HCT116 (cell line): ENCODE measurements around the gene SIGLECL1. TPM values are rescaled to one million over a fixed set of nuclear protein-coding genes. Genes with fewer than 3 reads are reported as not detected.

ENCODE experiments used
- ATAC-seq: fragments of 200-7000 bp; cut with Tn5 transposase; 2 replicates; pipeline ENCODE4 v1.9.1; 2020; ENCODE audit warnings: mild to moderate bottlenecking, moderate library complexity
- BruUV-seq: library from RNA; stranded (reverse); fragments of 400-500 nt; replicated peaks from 2 replicates; lab custom pipeline; 2021; lab: Mats Ljungman, UMichigan
- CTCF ChIA-PET: fragments of 300-600 bp; sonication (Branson Sonifier 250); formaldehyde crosslinking; loops from one replicate; lab custom pipeline; 2021; ENCODE audit warnings: antibody characterized with exemption; lab: Charles Lee
- POLR2A ChIA-PET: fragments of 300-600, 350-600 bp; sonication (Branson Sonifier 250); formaldehyde crosslinking; loops from one replicate; lab custom pipeline; 2021; ENCODE audit warnings: antibody characterized with exemption; lab: Charles Lee
- RAD21 ChIA-PET, 2 experiments: fragments of 300-600 bp; sonication (Branson Sonifier 250); formaldehyde crosslinking; loops; one replicate each; lab custom pipeline; 2023; ENCODE audit warnings: low total read pairs in 2 of 2; ENCODE audit not compliant: uncharacterized antibody in 2 of 2, unreplicated experiment in 2 of 2, low non-redundant PET in 1 of 2; lab: Charles Lee
- DNase-seq: peaks from one replicate; pipeline ENCODE4 v3.0.0-alpha.2; 2010; ENCODE audit warnings: low read depth, low spot score
- H2AFZ ChIP-seq: fragments of 200-600 bp; shearing (Covaris generic), sonication (generic); 2 replicates; pipeline ENCODE4 v1.6.1; 2017; ENCODE audit warnings: low read depth, mixed run types, mixed read lengths, antibody characterized with exemption, low read length; ENCODE audit not compliant: poor library complexity, severe bottlenecking
- H3K27ac ChIP-seq: 2 replicates; pipeline ENCODE4 v1.5.1; 2012; ENCODE audit warnings: low read depth, low read length
- H3K27me3 ChIP-seq: fragments of 200-600 bp; sonication (generic); 2 replicates; pipeline ENCODE4 v1.6.1; 2016; ENCODE audit warnings: mixed run types, low read length, mixed read lengths; ENCODE audit not compliant: insufficient read depth
- H3K36me3 ChIP-seq, 2 experiments: fragments of 200-500 bp in 1 of 2; fragments of 200-600 bp in 1 of 2; sonication (Bioruptor generic) in 1 of 2; sonication (generic) in 1 of 2; 2 replicates each; pipeline versions ENCODE4 v1.5.1 to v1.6.1; 2014 to 2016; ENCODE audit warnings: low read length in 2 of 2, inconsistent platforms in 1 of 2, mixed read lengths in 1 of 2, mixed run types in 1 of 2; ENCODE audit not compliant: insufficient read depth in 2 of 2, control insufficient read depth in 1 of 2
- H3K4me1 ChIP-seq, 2 experiments: fragments of 200-600 bp in 1 of 2; sonication (generic) in 1 of 2; 2 replicates each; pipeline versions ENCODE4 v1.5.1 to v1.6.1; 2012 to 2017; ENCODE audit warnings: low read length in 2 of 2, inconsistent platforms in 1 of 2, mild to moderate bottlenecking in 1 of 2, mixed read lengths in 1 of 2, mixed run types in 1 of 2, moderate library complexity in 1 of 2; ENCODE audit not compliant: insufficient read depth in 2 of 2, control insufficient read depth in 1 of 2
- H3K4me2 ChIP-seq: fragments of 200-600 bp; sonication (generic); 2 replicates; pipeline ENCODE4 v1.6.1; 2017; ENCODE audit warnings: mixed run types, low read length, mixed read lengths
- H3K4me3 ChIP-seq, 2 experiments: fragments of 200-600 bp in 1 of 2; sonication (generic) in 1 of 2; replicated peaks in 1 of 2; 2 replicates each; pipeline ENCODE4 v1.5.1; 2011 to 2016; ENCODE audit warnings: low read length in 2 of 2, control low read depth in 1 of 2, low read depth in 1 of 2, mild to moderate bottlenecking in 1 of 2, mixed read lengths in 1 of 2, mixed run types in 1 of 2
- H3K79me2 ChIP-seq: fragments of 200-600 bp; sonication (generic); 2 replicates; pipeline ENCODE4 v1.6.1; 2017; ENCODE audit warnings: mild to moderate bottlenecking, mixed run types, low read length, moderate library complexity, mixed read lengths; ENCODE audit not compliant: insufficient read depth
- H3K9ac ChIP-seq: fragments of 200-600 bp; sonication (generic); 2 replicates; pipeline ENCODE4 v1.6.1; 2016; ENCODE audit warnings: low read length, mixed read lengths
- H3K9me2 ChIP-seq: fragments of 200-600 bp; sonication (generic), shearing (Covaris generic); 2 replicates; pipeline ENCODE4 v1.6.1; 2017; ENCODE audit warnings: mixed run types, mild to moderate bottlenecking, moderate library complexity; ENCODE audit not compliant: insufficient read depth
- H3K9me3 ChIP-seq, 2 experiments: fragments of 200-500 bp in 1 of 2; fragments of 200-600 bp in 1 of 2; sonication (Bioruptor generic) in 1 of 2; sonication (generic) in 1 of 2; 2 replicates each; pipeline ENCODE4 v1.6.1; 2014 to 2017; ENCODE audit warnings: low read length in 2 of 2, mixed read lengths in 2 of 2, inconsistent platforms in 1 of 2, low read depth in 1 of 2, mild to moderate bottlenecking in 1 of 2, mixed run types in 1 of 2, moderate library complexity in 1 of 2; ENCODE audit not compliant: control insufficient read depth in 1 of 2, insufficient read depth in 1 of 2
- H4K20me1 ChIP-seq: fragments of 200-600 bp; sonication (generic), shearing (Covaris generic); 2 replicates; pipeline ENCODE4 v1.6.1; 2017; ENCODE audit warnings: mixed run types, mild to moderate bottlenecking, moderate library complexity; ENCODE audit not compliant: insufficient read depth
- CBX3 ChIP-seq: IDR thresholded peaks from 2 replicates; pipeline ENCODE4 v1.6.1; 2012; ENCODE audit warnings: low read depth
- ELF1 ChIP-seq: IDR thresholded peaks from 2 replicates; pipeline ENCODE4 v1.6.1; 2012; ENCODE audit warnings: low read depth, borderline replicate concordance
- EZH2 ChIP-seq: fragments of 200-600 bp; sonication (generic); IDR thresholded peaks from 2 replicates; pipeline ENCODE4 v1.6.1; 2017; ENCODE audit warnings: antibody characterized with exemption, mixed run types
- JUND ChIP-seq: IDR thresholded peaks from 2 replicates; pipeline ENCODE4 v1.6.1; 2012
- SIN3A ChIP-seq: IDR thresholded peaks from 2 replicates; pipeline ENCODE4 v1.6.1; 2012; ENCODE audit warnings: low read depth
- SP1 ChIP-seq: IDR thresholded peaks from 2 replicates; pipeline ENCODE4 v1.6.1; 2012; ENCODE audit warnings: low read depth
- SRF ChIP-seq: IDR thresholded peaks from 2 replicates; pipeline ENCODE4 v1.6.1; 2012; ENCODE audit warnings: low read depth
- YY1 ChIP-seq: IDR thresholded peaks from 2 replicates; pipeline ENCODE4 v1.6.1; 2011; ENCODE audit warnings: low read length, low read depth, moderate library complexity, mild to moderate bottlenecking; ENCODE audit not compliant: insufficient replicate concordance; ENCODE audit errors: extremely low read depth
- intact Hi-C: fragments of 100-400 bp; cut with micrococcal nuclease; formaldehyde crosslinking; loops from 2 replicates; pipeline ENCODE4 v1.10.0; 2022
- total RNA-seq: library from RNA; stranded (reverse); gene quantifications from one replicate; pipeline ENCODE4 v1.2.1, GENCODE V29; 2021; ENCODE audit not compliant: unreplicated experiment
- TF ChIP-seq, protein P1 (sequence below): IDR thresholded peaks from 2 replicates; pipeline ENCODE4 v1.6.1; 2012; ENCODE audit warnings: low read depth
- TF ChIP-seq, protein P2 (sequence below): IDR thresholded peaks from 2 replicates; pipeline ENCODE4 v1.6.1; 2012
- TF ChIP-seq, protein P3 (sequence below): IDR thresholded peaks from 2 replicates; pipeline ENCODE4 v1.6.1; 2011; ENCODE audit warnings: mild to moderate bottlenecking, low read length, moderate library complexity; ENCODE audit not compliant: insufficient replicate concordance; ENCODE audit errors: extremely low read depth

Gene SIGLECL1
- total RNA-seq, 1 experiment from 2014 or later: not detected

DNA sequence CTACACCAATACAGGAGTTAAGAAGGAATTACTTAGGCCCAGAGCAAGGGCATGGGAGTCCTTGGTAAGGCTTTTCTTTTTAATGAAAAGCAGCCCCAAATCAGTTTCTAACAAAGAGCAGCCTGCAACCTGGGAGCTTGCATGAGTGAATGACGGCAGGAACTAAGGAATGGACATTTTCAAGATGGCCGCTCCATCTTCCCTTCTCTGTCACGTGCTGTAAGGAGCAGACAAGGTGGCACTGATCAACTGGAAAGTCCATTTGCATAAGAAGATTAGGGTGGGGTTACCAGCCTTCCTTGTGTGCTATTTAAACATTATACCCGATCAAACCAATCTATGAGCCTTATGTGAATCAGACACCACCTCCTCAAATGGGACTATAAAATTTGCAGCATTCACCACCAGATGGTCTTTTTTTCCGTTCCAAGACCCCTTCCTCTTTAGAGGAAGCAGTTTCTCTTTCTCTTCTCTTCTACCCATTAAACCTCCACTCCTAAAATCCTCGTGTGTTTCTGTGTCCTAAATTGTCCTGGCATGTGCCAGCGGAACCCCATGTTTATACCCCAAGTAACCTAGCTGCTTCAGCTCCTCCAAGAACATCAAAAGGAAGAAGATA is 2.8 kb upstream of the SIGLECL1 start:
- no peak overlapping the region for H3K27ac ChIP-seq
- no peak for TF ChIP-seq EZH2
- no peak for TF ChIP-seq YY1
- TF ChIP-seq ELF1: no peak
- TF ChIP-seq SIN3A: no peak
- TF ChIP-seq, protein P1, sequence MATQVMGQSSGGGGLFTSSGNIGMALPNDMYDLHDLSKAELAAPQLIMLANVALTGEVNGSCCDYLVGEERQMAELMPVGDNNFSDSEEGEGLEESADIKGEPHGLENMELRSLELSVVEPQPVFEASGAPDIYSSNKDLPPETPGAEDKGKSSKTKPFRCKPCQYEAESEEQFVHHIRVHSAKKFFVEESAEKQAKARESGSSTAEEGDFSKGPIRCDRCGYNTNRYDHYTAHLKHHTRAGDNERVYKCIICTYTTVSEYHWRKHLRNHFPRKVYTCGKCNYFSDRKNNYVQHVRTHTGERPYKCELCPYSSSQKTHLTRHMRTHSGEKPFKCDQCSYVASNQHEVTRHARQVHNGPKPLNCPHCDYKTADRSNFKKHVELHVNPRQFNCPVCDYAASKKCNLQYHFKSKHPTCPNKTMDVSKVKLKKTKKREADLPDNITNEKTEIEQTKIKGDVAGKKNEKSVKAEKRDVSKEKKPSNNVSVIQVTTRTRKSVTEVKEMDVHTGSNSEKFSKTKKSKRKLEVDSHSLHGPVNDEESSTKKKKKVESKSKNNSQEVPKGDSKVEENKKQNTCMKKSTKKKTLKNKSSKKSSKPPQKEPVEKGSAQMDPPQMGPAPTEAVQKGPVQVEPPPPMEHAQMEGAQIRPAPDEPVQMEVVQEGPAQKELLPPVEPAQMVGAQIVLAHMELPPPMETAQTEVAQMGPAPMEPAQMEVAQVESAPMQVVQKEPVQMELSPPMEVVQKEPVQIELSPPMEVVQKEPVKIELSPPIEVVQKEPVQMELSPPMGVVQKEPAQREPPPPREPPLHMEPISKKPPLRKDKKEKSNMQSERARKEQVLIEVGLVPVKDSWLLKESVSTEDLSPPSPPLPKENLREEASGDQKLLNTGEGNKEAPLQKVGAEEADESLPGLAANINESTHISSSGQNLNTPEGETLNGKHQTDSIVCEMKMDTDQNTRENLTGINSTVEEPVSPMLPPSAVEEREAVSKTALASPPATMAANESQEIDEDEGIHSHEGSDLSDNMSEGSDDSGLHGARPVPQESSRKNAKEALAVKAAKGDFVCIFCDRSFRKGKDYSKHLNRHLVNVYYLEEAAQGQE: no peak
- TF ChIP-seq SP1: no peak
- no peak for TF ChIP-seq CBX3
- TF ChIP-seq, protein P2, sequence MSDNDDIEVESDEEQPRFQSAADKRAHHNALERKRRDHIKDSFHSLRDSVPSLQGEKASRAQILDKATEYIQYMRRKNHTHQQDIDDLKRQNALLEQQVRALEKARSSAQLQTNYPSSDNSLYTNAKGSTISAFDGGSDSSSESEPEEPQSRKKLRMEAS: no peak
- TF ChIP-seq, protein P3, sequence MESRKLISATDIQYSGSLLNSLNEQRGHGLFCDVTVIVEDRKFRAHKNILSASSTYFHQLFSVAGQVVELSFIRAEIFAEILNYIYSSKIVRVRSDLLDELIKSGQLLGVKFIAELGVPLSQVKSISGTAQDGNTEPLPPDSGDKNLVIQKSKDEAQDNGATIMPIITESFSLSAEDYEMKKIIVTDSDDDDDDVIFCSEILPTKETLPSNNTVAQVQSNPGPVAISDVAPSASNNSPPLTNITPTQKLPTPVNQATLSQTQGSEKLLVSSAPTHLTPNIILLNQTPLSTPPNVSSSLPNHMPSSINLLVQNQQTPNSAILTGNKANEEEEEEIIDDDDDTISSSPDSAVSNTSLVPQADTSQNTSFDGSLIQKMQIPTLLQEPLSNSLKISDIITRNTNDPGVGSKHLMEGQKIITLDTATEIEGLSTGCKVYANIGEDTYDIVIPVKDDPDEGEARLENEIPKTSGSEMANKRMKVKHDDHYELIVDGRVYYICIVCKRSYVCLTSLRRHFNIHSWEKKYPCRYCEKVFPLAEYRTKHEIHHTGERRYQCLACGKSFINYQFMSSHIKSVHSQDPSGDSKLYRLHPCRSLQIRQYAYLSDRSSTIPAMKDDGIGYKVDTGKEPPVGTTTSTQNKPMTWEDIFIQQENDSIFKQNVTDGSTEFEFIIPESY: no peak
- TF ChIP-seq SRF: no peak
- TF ChIP-seq JUND: no peak
- H3K79me2 ChIP-seq: no peaks in the 10 kb centered on the region
- ChIA-PET POLR2A (no interaction called here), CTCF (interaction anchor here (1.1 kb wide), 1 partner anchor 12 kb away, joined by 8 read pairs; no protein-coding TSS in a partner anchor), RAD21 (no interaction called here)
- H3K4me1 ChIP-seq: no peaks in the 10 kb centered on the region; a peak in 1 of 4 replicates
- H3K9ac ChIP-seq: no peak overlapping the region
- BruUV-seq: no TSS peak
- H3K4me2 ChIP-seq: no peak overlapping the region
- DNase-seq (no peak), ATAC-seq (no peak)
- intact Hi-C loops: no loop called here
- H2AFZ ChIP-seq: no peak overlapping the region
- H3K9me3 ChIP-seq: no peaks in the 10 kb centered on the region
- H3K9me2 ChIP-seq: no peaks in the 10 kb centered on the region
- no peak overlapping the region for H3K4me3 ChIP-seq
- no peaks in the 10 kb centered on the region for H4K20me1 ChIP-seq
- H3K27me3 ChIP-seq: no peaks in the 10 kb centered on the region
- H3K36me3 ChIP-seq: no peaks in the 10 kb centered on the region
